HepG2 (cell line): ENCODE results near the gene LAPTM4A. TPM values are rescaled to one million over a fixed set of nuclear protein-coding genes. Genes with fewer than 3 reads are reported as not detected.

Experiments used
- ARID2 ChIP-seq: sonication (generic); formaldehyde crosslinking; IDR thresholded peaks from 2 replicates; pipeline ENCODE4 v1.8.1; 2022; ENCODE audit warnings: mild to moderate bottlenecking, missing genetic modification reagents, borderline replicate concordance
- ARID4A ChIP-seq: sonication (generic); formaldehyde crosslinking; IDR thresholded peaks from 2 replicates; pipeline ENCODE4 v1.5.0; 2020; ENCODE audit warnings: mild to moderate bottlenecking, missing genetic modification reagents, borderline replicate concordance
- HOXD1 ChIP-seq: sonication (generic); formaldehyde crosslinking; IDR thresholded peaks from 2 replicates; pipeline ENCODE4 v1.5.0; 2020; ENCODE audit warnings: missing genetic modification reagents
- MAZ ChIP-seq, 2 experiments: sonication (generic) in 1 of 2; formaldehyde crosslinking in 1 of 2; IDR thresholded peaks; 2 replicates each; pipeline versions ENCODE4 v1.5.0 to v1.6.1; 2012 to 2020; ENCODE audit warnings: low read depth in 2 of 2, mild to moderate bottlenecking in 2 of 2, borderline replicate concordance in 1 of 2, improper control_type of control experiment in 1 of 2, low read length in 1 of 2, missing genetic modification reagents in 1 of 2, moderate library complexity in 1 of 2
- NFKBIZ ChIP-seq: IDR thresholded peaks from 2 replicates; pipeline ENCODE4 v1.6.1; 2018; ENCODE audit warnings: missing genetic modification reagents, missing compliant biosample characterization
- NR2C2 ChIP-seq: sonication (generic); formaldehyde crosslinking; IDR thresholded peaks from 2 replicates; pipeline ENCODE4 v1.4.0; 2020; ENCODE audit warnings: missing genetic modification reagents, mild to moderate bottlenecking, moderate library complexity, borderline replicate concordance
- NR3C1 ChIP-seq: sonication (generic); formaldehyde crosslinking; IDR thresholded peaks from 2 replicates; pipeline ENCODE4 v1.4.0; 2020; ENCODE audit warnings: missing genetic modification reagents
- SAP130 ChIP-seq: IDR thresholded peaks from 2 replicates; pipeline ENCODE4 v1.6.1; 2016; ENCODE audit warnings: low read depth
- SPEN ChIP-seq: sonication (generic); formaldehyde crosslinking; IDR thresholded peaks from 2 replicates; pipeline ENCODE4 v1.5.1; 2020; ENCODE audit warnings: low read depth, mild to moderate bottlenecking, missing genetic modification reagents
- THYN1 ChIP-seq: sonication (generic); formaldehyde crosslinking; IDR thresholded peaks from 2 replicates; pipeline ENCODE4 v1.8.1; 2023; ENCODE audit warnings: low read depth, mild to moderate bottlenecking, moderate library complexity, missing genetic modification reagents, borderline replicate concordance
- TIGD3 ChIP-seq: sonication (generic); formaldehyde crosslinking; IDR thresholded peaks from 2 replicates; pipeline ENCODE4 v1.5.1; 2020; ENCODE audit warnings: mild to moderate bottlenecking, missing genetic modification reagents, borderline replicate concordance
- ZNF34 ChIP-seq: sonication (generic); formaldehyde crosslinking; IDR thresholded peaks from 2 replicates; pipeline ENCODE4 v1.4.0; 2020; ENCODE audit warnings: mild to moderate bottlenecking, missing genetic modification reagents, borderline replicate concordance
- ZNF660 ChIP-seq: sonication (generic); formaldehyde crosslinking; IDR thresholded peaks from 2 replicates; pipeline ENCODE4 v1.5.1; 2020; ENCODE audit warnings: mild to moderate bottlenecking, low read depth, missing genetic modification reagents, borderline replicate concordance
- ZNF772 ChIP-seq: sonication (generic); formaldehyde crosslinking; IDR thresholded peaks from 2 replicates; pipeline ENCODE4 v1.5.0; 2020; ENCODE audit warnings: mild to moderate bottlenecking, missing genetic modification reagents
- ZNF816 ChIP-seq: sonication (generic); formaldehyde crosslinking; IDR thresholded peaks from 2 replicates; pipeline ENCODE4 v1.8.0; 2022; ENCODE audit warnings: missing genetic modification reagents, mild to moderate bottlenecking, borderline replicate concordance
- polyA plus RNA-seq, 8 experiments: library from polyadenylated mRNA; depleted of rRNA in 3 of 8; stranded (reverse) in 7 of 8; unstranded in 1 of 8; fragments of >200 nt; fragmentation: Illumina TruSeq in 4 of 8; extraction: Trizol in 4 of 8; gene quantifications; 2 replicates each; pipeline versions ENCODE4 v1.2.1 to v1.2.3, GENCODE V29; 2011 to 2016; ENCODE audit warnings: low read depth in 4 of 8, missing spikeins in 1 of 8, mixed read lengths in 1 of 8; ENCODE audit not compliant: insufficient read depth in 1 of 8
- total RNA-seq, 5 experiments: library from RNA; depleted of rRNA; stranded (reverse); fragments of >200 nt; fragmentation: Illumina TruSeq; extraction: Trizol; gene quantifications; 2 replicates each; pipeline ENCODE4 v1.2.3, GENCODE V29; 2016; ENCODE audit warnings: low read depth in 1 of 5
- TF ChIP-seq, protein P1 (sequence below): sonication (generic); formaldehyde crosslinking; IDR thresholded peaks from 2 replicates; pipeline ENCODE4 v1.9.0; 2021; ENCODE audit warnings: missing genetic modification reagents, mild to moderate bottlenecking, borderline replicate concordance
- TF ChIP-seq, protein P2 (sequence below): sonication (generic); formaldehyde crosslinking; IDR thresholded peaks from 2 replicates; pipeline ENCODE4 v1.4.0; 2020; ENCODE audit warnings: missing genetic modification reagents, borderline replicate concordance

Gene LAPTM4A
- total and polyA plus RNA-seq, 2 of the 13 experiments (the other 11 are each of a cell fraction or from before 2014, with no cell fraction given), result 116 to 558 TPM

DNA sequence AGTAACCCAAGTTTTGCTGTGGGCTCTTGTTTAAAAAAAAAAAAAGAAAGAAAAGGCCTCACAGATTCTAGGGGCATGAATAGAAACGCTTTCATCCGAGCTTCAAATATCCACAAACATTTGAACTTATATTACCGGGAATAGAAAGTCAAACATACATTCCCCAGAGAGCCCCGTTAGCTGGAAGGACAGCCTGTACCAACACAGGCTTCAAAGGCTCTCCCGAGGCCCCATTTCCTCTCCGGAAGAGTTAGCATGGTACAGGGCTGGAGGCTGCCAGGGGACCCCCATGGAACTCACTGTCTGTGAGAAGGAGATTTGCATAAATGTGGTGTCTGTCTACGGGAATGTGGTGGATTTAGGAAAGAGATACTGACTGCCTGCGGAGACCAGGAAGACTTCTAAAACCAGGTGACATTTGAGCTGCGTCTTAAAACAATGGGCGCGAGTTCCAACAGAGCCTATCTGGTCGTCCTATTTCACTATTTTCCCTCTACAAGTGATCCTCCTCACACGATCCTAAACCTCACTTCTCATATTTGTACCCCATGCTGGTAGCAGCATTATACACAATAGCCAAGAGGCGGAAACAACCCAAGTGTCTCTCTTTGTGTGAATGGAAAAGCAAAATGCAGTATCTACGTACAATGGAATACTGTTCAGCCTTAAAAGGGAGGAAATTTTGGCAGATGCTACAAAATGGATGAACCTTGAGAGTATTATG lies 38.1 kb downstream of the LAPTM4A start (continued):
- TF ChIP-seq, protein P1, sequence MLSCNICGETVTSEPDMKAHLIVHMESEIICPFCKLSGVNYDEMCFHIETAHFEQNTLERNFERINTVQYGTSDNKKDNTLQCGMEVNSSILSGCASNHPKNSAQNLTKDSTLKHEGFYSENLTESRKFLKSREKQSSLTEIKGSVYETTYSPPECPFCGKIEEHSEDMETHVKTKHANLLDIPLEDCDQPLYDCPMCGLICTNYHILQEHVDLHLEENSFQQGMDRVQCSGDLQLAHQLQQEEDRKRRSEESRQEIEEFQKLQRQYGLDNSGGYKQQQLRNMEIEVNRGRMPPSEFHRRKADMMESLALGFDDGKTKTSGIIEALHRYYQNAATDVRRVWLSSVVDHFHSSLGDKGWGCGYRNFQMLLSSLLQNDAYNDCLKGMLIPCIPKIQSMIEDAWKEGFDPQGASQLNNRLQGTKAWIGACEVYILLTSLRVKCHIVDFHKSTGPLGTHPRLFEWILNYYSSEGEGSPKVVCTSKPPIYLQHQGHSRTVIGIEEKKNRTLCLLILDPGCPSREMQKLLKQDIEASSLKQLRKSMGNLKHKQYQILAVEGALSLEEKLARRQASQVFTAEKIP (CRISPR knock-in tag), result no peak
- TF ChIP-seq HOXD1 (CRISPR knock-in tag) (0 out of 2 replicates have a peak, but pooled peaks have one; percentile 31), NR3C1 (CRISPR knock-in tag) (no peak), SPEN (CRISPR knock-in tag) (0 out of 2 replicates have a peak, but pooled peaks have one; percentile 8), MAZ (IDR thresholded peaks at IDR 0.05; ENCODE audit: borderline replicate concordance, low read depth, low read length) (no peak), MAZ (CRISPR knock-in tag; IDR thresholded peaks at IDR 0.05; ENCODE audit: low read depth) (no peak), ARID4A (CRISPR knock-in tag) (no peak), ZNF34 (CRISPR knock-in tag) (no peak), ZNF816 (CRISPR knock-in tag) (0 out of 2 replicates have a peak, but pooled peaks have one; percentile 86), TIGD3 (CRISPR knock-in tag) (no peak), SAP130 (CRISPR knock-in tag) (no peak; the same call in 1 of the 2 replicates), NR2C2 (no peak), NFKBIZ (CRISPR knock-in tag) (peak; percentile 99; the same call in 1 of the 2 replicates), ZNF660 (CRISPR knock-in tag) (no peak), ZNF772 (no peak), THYN1 (CRISPR knock-in tag) (no peak), ARID2 (CRISPR knock-in tag) (0 out of 2 replicates have a peak, but pooled peaks have one; percentile 3)
- TF ChIP-seq, protein P2, sequence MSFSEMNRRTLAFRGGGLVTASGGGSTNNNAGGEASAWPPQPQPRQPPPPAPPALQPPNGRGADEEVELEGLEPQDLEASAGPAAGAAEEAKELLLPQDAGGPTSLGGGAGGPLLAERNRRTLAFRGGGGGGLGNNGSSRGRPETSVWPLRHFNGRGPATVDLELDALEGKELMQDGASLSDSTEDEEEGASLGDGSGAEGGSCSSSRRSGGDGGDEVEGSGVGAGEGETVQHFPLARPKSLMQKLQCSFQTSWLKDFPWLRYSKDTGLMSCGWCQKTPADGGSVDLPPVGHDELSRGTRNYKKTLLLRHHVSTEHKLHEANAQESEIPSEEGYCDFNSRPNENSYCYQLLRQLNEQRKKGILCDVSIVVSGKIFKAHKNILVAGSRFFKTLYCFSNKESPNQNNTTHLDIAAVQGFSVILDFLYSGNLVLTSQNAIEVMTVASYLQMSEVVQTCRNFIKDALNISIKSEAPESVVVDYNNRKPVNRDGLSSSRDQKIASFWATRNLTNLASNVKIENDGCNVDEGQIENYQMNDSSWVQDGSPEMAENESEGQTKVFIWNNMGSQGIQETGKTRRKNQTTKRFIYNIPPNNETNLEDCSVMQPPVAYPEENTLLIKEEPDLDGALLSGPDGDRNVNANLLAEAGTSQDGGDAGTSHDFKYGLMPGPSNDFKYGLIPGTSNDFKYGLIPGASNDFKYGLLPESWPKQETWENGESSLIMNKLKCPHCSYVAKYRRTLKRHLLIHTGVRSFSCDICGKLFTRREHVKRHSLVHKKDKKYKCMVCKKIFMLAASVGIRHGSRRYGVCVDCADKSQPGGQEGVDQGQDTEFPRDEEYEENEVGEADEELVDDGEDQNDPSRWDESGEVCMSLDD (CRISPR knock-in tag), result no peak
